ENCODE measurements around the gene DNAH2. TPM values are rescaled to one million over a fixed set of nuclear protein-coding genes. Genes with fewer than 3 reads are reported as not detected.

DNAH2 gene
- total and polyA plus RNA-seq, 4 donors: 1.5 to 14.0 (median 7.6) TPM

DNA sequence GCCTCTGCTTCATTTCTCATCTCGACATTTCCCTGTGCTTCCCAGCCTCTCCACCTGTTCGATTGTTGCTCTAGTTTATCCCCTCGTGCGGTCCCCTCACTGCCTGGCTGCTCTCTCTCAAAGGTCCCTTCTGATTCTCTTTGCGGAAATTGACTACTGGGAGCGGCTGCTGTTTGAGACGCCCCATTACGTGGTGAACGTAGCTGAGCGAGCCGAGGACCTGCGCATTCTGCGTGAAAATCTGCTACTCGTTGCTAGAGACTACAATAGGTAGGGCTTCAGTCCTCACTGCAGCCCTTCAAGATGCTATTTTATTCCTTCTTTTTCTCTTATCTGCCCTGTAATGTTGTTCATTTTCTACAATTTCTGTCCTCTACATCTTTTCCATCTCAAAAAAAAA lies 39.4 kb downstream of the DNAH2 start:
- Histone ChIP-seq H3K4me1 (ENCODE audit: control insufficient read depth in 5 of 5, insufficient read depth in 5 of 5, low read length in 5 of 5) (no peaks in the 10 kb centered on the region), H3K9ac (ENCODE audit: insufficient read depth in 1 of 2, low read length in 2 of 2) (no peak overlapping the region), H3K4me3 (no peak overlapping the region), H3K27ac (ENCODE audit: low read depth in 1 of 2, low read length in 1 of 2) (no peak overlapping the region), H3K36me3 (ENCODE audit: control insufficient read depth in 4 of 4, insufficient read depth in 4 of 4, low read length in 4 of 4) (no peaks in the 10 kb centered on the region), H3K9me3 (ENCODE audit: control insufficient read depth in 4 of 4, insufficient read depth in 3 of 4, low read length in 3 of 4) (no peaks in the 10 kb centered on the region), H3K27me3 (ENCODE audit: control insufficient read depth in 3 of 3, insufficient read depth in 3 of 3, low read length in 2 of 3) (no peaks in the 10 kb centered on the region)
- TF ChIP-seq, protein P1, sequence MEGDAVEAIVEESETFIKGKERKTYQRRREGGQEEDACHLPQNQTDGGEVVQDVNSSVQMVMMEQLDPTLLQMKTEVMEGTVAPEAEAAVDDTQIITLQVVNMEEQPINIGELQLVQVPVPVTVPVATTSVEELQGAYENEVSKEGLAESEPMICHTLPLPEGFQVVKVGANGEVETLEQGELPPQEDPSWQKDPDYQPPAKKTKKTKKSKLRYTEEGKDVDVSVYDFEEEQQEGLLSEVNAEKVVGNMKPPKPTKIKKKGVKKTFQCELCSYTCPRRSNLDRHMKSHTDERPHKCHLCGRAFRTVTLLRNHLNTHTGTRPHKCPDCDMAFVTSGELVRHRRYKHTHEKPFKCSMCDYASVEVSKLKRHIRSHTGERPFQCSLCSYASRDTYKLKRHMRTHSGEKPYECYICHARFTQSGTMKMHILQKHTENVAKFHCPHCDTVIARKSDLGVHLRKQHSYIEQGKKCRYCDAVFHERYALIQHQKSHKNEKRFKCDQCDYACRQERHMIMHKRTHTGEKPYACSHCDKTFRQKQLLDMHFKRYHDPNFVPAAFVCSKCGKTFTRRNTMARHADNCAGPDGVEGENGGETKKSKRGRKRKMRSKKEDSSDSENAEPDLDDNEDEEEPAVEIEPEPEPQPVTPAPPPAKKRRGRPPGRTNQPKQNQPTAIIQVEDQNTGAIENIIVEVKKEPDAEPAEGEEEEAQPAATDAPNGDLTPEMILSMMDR (IDR thresholded peaks at IDR 0.05; ENCODE audit: control extremely low read depth, extremely low read depth): no peak
- ATAC-seq (ENCODE audit: insufficient read depth, low FRiP score): no peak
- 92 to 93% methylated on average over 14 of the region's 14 CpGs for WGBS, 2 donors
- DNase-seq: no peak

DNA sequence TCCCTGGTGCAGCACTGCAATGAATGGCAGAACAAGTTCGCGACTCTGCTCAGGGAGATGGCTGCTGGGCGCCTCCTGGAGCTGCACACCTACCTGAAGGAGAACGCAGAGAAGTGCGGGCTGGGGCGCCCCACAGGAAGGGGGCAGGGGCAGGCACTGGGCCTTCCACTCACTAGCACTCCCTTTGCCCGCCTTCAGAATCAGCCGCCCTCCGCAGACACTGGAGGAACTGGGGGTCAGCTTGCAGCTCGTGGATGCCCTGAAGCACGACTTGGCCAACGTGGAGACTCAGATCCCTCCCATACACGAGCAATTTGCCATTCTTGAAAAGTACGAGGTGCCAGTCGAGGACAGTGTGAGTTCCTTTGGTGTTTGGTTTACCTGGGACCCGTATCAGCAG lies 46.4 kb downstream of the DNAH2 start:
- no peaks in the 10 kb centered on the region for H3K27me3 ChIP-seq (ENCODE audit: control insufficient read depth in 3 of 3, insufficient read depth in 3 of 3, low read length in 2 of 3)
- WGBS, 2 donors: 88 to 91% methylated on average over 16 of the region's 16 CpGs
- no peaks in the 10 kb centered on the region for H3K9me3 ChIP-seq (ENCODE audit: control insufficient read depth in 4 of 4, insufficient read depth in 3 of 4, low read length in 3 of 4)
- no peak overlapping the region for H3K9ac ChIP-seq (ENCODE audit: insufficient read depth in 1 of 2, low read length in 2 of 2)
- no peaks in the 10 kb centered on the region for H3K36me3 ChIP-seq (ENCODE audit: control insufficient read depth in 4 of 4, insufficient read depth in 4 of 4, low read length in 4 of 4)
- TF ChIP-seq, protein P1 (IDR thresholded peaks at IDR 0.05; ENCODE audit: control extremely low read depth, extremely low read depth): no peak
- no peak for ATAC-seq (ENCODE audit: insufficient read depth, low FRiP score)
- no peak overlapping the region for H3K4me3 ChIP-seq
- H3K4me1 ChIP-seq (ENCODE audit: control insufficient read depth in 5 of 5, insufficient read depth in 5 of 5, low read length in 5 of 5): peaks cover 0 to 3% (median 0%) of the 10 kb centered on the region in 5 donors
- H3K27ac ChIP-seq (ENCODE audit: low read depth in 1 of 2, low read length in 1 of 2): no peak overlapping the region
- no peak for DNase-seq

DNA sequence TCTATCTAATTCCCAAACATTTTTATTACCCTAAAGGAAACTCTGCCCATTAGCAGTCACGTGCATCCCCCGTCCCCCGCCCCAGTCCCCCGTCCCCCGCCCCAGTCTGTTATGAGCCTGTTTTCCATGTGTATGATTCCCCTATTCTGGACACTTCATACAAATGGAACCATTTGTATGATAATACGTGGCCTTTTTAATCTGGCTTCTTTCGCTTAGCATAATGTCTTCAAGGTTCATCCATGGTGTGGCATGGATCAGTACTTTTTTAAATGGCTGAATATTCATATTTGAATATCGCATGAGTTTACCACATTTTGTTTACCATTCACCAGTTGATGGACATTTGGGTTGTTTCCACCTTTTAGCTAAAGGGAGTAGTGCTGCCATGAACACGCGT lies 49.5 kb downstream of the DNAH2 start:
- Histone ChIP-seq H3K27ac (ENCODE audit: low read depth in 1 of 2, low read length in 1 of 2) (no peak overlapping the region), H3K9ac (ENCODE audit: insufficient read depth in 1 of 2, low read length in 2 of 2) (no peak overlapping the region), H3K27me3 (ENCODE audit: control insufficient read depth in 3 of 3, insufficient read depth in 3 of 3, low read length in 2 of 3) (no peaks in the 10 kb centered on the region), H3K4me1 (ENCODE audit: control insufficient read depth in 5 of 5, insufficient read depth in 5 of 5, low read length in 5 of 5) (peaks cover 0 to 3% (median 0%) of the 10 kb centered on the region in 5 donors), H3K4me3 (no peak overlapping the region), H3K9me3 (ENCODE audit: control insufficient read depth in 4 of 4, insufficient read depth in 3 of 4, low read length in 3 of 4) (no peaks in the 10 kb centered on the region), H3K36me3 (ENCODE audit: control insufficient read depth in 4 of 4, insufficient read depth in 4 of 4, low read length in 4 of 4) (no peaks in the 10 kb centered on the region)
- 78 to 90% methylated on average over 10 of the region's 10 CpGs for WGBS, 2 donors
- ATAC-seq (ENCODE audit: insufficient read depth, low FRiP score) (no peak), DNase-seq (no peak)
- TF ChIP-seq, protein P1 (IDR thresholded peaks at IDR 0.05; ENCODE audit: control extremely low read depth, extremely low read depth): no peak

DNA sequence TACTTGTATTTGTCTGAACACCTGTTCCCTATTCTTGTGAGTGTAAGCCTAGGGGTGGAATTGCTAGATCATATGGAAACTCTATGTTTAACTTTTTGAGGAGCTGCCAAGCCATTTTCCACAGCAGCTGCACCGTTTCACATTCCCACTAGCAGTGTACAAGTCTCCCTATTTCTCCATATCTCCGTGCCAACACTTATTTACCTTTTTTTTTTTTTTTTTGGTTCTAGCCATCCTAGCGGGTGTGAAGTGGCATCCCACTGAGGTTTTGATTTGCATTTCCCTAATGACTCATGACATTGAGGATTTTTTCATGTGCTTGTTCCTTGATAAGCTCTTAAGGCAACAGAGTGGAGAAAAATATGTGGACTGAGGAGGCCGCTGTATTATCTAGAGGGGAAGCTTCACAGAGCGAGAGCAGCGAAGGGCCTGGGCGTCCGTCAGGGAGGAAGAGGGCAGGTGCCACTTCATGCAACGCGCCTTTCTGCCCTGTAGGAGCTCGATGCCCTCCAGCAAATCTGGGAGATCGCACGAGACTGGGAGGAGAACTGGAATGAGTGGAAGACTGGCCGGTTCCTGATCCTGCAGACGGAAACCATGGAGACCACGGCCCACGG lies 50.0 kb downstream of the DNAH2 start:
- Histone ChIP-seq H3K4me1 (ENCODE audit: control insufficient read depth in 5 of 5, insufficient read depth in 5 of 5, low read length in 5 of 5) (peaks cover 0 to 3% (median 0%) of the 10 kb centered on the region in 5 donors), H3K27ac (ENCODE audit: low read depth in 1 of 2, low read length in 1 of 2) (no peak overlapping the region), H3K4me3 (no peak overlapping the region), H3K9ac (ENCODE audit: insufficient read depth in 1 of 2, low read length in 2 of 2) (no peak overlapping the region), H3K27me3 (ENCODE audit: control insufficient read depth in 3 of 3, insufficient read depth in 3 of 3, low read length in 2 of 3) (no peaks in the 10 kb centered on the region), H3K9me3 (ENCODE audit: control insufficient read depth in 4 of 4, insufficient read depth in 3 of 4, low read length in 3 of 4) (no peaks in the 10 kb centered on the region), H3K36me3 (ENCODE audit: control insufficient read depth in 4 of 4, insufficient read depth in 4 of 4, low read length in 4 of 4) (no peaks in the 10 kb centered on the region)
- WGBS, 2 donors: 57 to 82% methylated on average over 17 of the region's 17 CpGs
- DNase-seq (peak; percentile 60 to 86 (median 80)), ATAC-seq (ENCODE audit: insufficient read depth, low FRiP score) (peak; percentile 27)
- TF ChIP-seq, protein P1 (IDR thresholded peaks at IDR 0.05; ENCODE audit: control extremely low read depth, extremely low read depth): no peak

Data from lung (tissue), 12 donors.